Central memory CD8-positive, alpha-beta T cell (primary cell): ENCODE results near the gene TBC1D7.

Experiments
- ATAC-seq: fragments of 150-1000 bp; cut with Tn5 transposase; replicated peaks from 2 replicates; pipeline ENCODE4 v1.10.0; 2022; ENCODE audit warnings: mild to moderate bottlenecking, moderate FRiP score, moderate number of reproducible peaks; ENCODE audit not compliant: poor library complexity, severe bottlenecking; ENCODE audit errors: extremely low read depth
- DNase-seq, 2 donors: peaks; one replicate each; pipeline ENCODE4 v3.0.0; 2021; ENCODE audit warnings: low spot score in 2 of 2
- H3K27ac Mint-ChIP-seq: one replicate; pipeline ENCODE4 v1.8.0; 2022; ENCODE audit warnings: low read depth, mild to moderate bottlenecking, moderate library complexity, mixed read lengths
- H3K27me3 Mint-ChIP-seq: one replicate; pipeline ENCODE4 v1.8.0; 2022; ENCODE audit warnings: mixed read lengths
- H3K36me3 Mint-ChIP-seq: one replicate; pipeline ENCODE4 v1.8.0; 2022; ENCODE audit warnings: mild to moderate bottlenecking, moderate library complexity, mixed read lengths; ENCODE audit not compliant: insufficient read depth
- H3K4me1 Mint-ChIP-seq: one replicate; pipeline ENCODE4 v1.8.0; 2022; ENCODE audit warnings: mixed read lengths
- H3K4me3 Mint-ChIP-seq: one replicate; pipeline ENCODE4 v1.8.0; 2022; ENCODE audit warnings: mild to moderate bottlenecking, moderate library complexity, mixed read lengths
- H3K9me3 Mint-ChIP-seq: one replicate; pipeline ENCODE4 v1.8.0; 2022; ENCODE audit warnings: mixed read lengths

Gene TBC1D7

DNA sequence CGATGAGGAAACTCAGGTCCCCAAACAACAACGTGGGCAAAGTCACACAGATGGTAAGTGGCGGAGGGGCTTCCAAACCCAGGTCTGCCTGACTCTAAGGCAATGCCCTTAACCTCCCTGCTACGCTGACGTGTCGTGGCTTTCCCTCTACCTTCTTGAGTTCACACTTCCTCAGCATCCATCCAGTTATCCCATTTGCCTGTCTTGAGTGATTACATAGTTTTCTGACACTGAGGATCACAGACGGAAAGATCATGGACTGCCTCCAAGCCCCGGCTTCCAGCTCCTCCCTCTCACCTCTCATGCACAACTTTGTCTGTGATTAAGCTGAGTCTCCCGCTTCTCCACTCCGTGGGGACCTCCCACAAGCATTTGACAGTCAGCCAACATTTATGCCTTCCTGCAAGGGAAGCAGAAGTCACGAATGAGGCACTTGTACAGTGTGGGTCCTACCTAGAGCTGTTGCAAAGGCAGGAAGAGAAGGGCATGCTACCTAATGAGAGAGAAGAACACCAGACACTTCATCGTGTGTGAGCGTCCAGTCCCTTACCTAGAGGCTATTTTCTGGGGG, 33.8 kb downstream of the TBC1D7 start:
- ATAC-seq, result no peak
- peaks cover 16% of the 10 kb centered on the region for H3K36me3 Mint-ChIP-seq
- H3K27me3 Mint-ChIP-seq, result no peaks in the 10 kb centered on the region
- no peak overlapping the region for H3K4me3 Mint-ChIP-seq
- no peaks in the 10 kb centered on the region for H3K9me3 Mint-ChIP-seq
- no peaks in the 10 kb centered on the region for H3K4me1 Mint-ChIP-seq
- no peak overlapping the region for H3K27ac Mint-ChIP-seq
- no peak for DNase-seq

DNA sequence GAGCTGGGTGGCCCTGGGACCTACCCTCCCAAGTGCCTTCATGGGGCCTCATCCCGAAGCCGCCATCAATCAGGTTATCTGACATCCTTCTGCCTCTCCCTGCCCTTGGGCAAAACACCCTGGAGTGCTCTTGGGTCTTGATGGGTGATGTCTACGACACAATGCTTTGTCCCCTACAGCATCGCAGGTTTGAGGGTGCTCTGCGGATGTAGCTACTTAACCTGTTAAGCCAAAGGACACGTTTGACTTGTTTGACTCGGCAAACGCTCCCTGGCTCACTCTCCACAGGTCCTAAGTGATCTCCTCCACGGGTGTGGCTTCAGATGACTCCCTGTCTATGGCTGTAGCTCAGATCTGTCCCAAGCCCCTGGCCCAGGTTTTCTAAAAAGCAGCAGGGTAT, 35.6 kb downstream of the TBC1D7 start:
- Mint-ChIP-seq H3K27ac (no peak overlapping the region), H3K36me3 (peaks cover 14% of the 10 kb centered on the region), H3K27me3 (no peaks in the 10 kb centered on the region), H3K4me1 (no peaks in the 10 kb centered on the region), H3K9me3 (no peaks in the 10 kb centered on the region), H3K4me3 (no peak overlapping the region)
- no peak for ATAC-seq
- DNase-seq, result no peak

DNA sequence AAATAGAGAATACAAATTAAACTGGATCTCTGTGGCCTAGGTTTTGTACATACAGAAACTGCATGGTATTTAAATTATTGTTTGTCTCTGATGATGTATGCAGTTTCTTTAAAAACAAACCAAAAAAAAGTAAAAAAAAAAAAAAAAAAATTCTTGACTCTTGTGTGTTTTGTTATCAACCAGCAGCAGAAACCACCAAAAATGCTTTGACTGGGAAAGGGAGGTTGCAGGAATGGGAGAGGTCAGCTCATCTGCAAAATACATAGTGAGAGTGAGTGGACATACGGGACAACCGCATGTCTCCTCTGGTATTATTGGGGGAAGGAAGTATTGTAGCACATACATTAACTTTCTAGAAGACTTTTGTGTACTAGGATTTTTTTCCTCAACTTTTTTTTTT, 38.0 kb downstream of the TBC1D7 start:
- Mint-ChIP-seq H3K9me3 (peaks cover 5% of the 10 kb centered on the region), H3K27me3 (no peaks in the 10 kb centered on the region), H3K4me1 (no peaks in the 10 kb centered on the region), H3K4me3 (no peak overlapping the region), H3K27ac (no peak overlapping the region), H3K36me3 (peaks cover 11% of the 10 kb centered on the region)
- no peak for DNase-seq
- no peak for ATAC-seq

DNA sequence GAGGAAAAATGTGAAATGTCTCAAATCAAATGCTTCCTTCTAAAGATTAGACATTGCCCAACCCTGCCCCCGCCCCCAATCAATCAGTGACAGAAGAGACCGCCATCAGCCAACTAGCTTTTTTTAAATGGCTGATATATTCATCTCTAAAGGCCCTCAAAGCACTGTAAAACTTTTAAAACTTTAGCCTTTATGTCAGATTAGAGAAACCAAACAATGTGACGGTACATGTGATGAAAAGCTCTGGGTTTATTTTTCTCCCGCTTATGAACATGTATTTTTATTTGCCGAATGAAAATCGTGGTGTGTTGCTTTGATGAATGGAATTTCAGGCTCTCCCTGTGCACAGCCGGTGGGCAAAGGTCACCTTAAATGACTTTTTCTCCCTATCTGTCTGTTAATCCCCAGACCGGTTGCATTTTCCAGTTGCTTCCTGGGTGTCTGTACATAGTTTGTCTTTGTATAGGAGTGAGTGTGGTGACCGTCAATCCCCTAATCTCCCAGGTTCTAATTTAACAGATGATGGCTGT, 38.5 kb downstream of the TBC1D7 start:
- H3K4me3 Mint-ChIP-seq, result no peak overlapping the region
- DNase-seq (no peak), ATAC-seq (no peak)
- H3K36me3 Mint-ChIP-seq, result peaks cover 8% of the 10 kb centered on the region
- no peaks in the 10 kb centered on the region for H3K27me3 Mint-ChIP-seq
- peaks cover 5% of the 10 kb centered on the region for H3K9me3 Mint-ChIP-seq
- H3K4me1 Mint-ChIP-seq, result no peaks in the 10 kb centered on the region
- H3K27ac Mint-ChIP-seq, result no peak overlapping the region

DNA sequence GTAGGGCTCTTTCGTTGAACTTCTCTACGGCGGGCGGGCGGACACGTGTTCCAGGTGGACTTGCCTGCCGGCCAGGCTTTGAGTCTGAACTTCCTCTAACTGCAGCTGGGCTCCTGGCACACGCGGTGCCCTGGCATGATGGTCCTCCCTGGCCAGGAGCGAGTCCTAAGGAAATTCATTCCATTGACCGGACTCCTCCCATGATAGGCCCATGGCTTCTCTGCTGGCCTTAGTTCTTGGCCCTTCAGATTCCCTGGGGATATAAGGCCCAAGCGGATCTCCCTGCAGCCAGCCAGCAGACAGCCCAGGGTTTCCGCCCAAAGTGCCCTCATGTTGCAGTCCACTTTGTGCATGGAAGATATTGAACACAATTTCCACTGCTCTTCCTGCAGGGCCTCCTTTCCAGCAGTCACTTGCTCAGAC, 39.4 kb downstream of the TBC1D7 start:
- no peak for DNase-seq
- ATAC-seq, result no peak
- no peaks in the 10 kb centered on the region for H3K27me3 Mint-ChIP-seq
- peaks cover 5% of the 10 kb centered on the region for H3K9me3 Mint-ChIP-seq
- no peak overlapping the region for H3K4me3 Mint-ChIP-seq
- H3K27ac Mint-ChIP-seq, result no peak overlapping the region
- H3K36me3 Mint-ChIP-seq, result peaks cover 4% of the 10 kb centered on the region
- H3K4me1 Mint-ChIP-seq, result no peaks in the 10 kb centered on the region

DNA sequence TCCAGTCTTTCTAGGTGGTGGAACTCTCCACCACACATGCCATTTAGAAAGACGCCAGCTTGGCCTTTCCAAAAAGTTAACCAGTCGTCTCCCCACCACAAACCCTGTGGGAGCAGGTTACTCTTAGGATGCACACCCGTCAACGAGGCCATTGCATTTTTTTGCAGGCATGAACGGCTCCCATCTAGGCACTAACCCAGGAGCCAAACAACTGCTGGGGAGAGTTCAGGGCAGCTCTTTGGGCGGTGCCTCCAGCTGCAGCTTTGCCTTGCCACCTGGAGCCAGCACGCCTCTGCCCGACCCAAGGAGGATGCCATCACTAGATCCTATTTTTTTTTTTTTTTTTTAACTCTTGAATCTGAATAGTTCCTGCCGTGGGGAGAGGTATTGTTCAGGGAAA, 39.9 kb downstream of the TBC1D7 start:
- no peak for DNase-seq
- Mint-ChIP-seq H3K27me3 (no peaks in the 10 kb centered on the region), H3K4me3 (no peak overlapping the region), H3K4me1 (no peaks in the 10 kb centered on the region), H3K9me3 (peaks cover 5% of the 10 kb centered on the region), H3K36me3 (peaks cover 1% of the 10 kb centered on the region), H3K27ac (no peak overlapping the region)
- ATAC-seq, result no peak

DNA sequence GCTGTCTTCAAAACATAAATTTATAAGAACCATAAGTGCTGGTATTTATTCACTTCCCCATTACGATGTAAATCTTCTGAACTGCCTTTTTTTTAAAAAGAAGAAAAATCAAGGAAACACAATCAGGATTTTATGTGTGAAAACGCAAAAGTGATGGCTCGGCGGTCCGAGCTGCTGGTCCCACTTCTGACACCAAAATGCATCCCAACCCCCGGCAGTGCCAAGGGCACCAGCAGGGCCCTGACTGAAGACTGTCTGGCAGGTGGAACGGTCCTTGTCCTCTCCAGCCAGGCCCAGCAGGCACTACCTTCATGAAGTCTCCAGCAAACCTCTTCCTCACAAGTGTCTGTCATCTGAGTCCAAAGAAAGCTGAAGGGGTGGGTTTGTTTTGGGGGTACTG, 41.2 kb downstream of the TBC1D7 start:
- Mint-ChIP-seq H3K4me3 (no peak overlapping the region), H3K4me1 (no peaks in the 10 kb centered on the region), H3K27me3 (no peaks in the 10 kb centered on the region), H3K36me3 (peaks cover 3% of the 10 kb centered on the region), H3K9me3 (peaks cover 5% of the 10 kb centered on the region), H3K27ac (no peak overlapping the region)
- ATAC-seq (no peak), DNase-seq (no peak)

DNA sequence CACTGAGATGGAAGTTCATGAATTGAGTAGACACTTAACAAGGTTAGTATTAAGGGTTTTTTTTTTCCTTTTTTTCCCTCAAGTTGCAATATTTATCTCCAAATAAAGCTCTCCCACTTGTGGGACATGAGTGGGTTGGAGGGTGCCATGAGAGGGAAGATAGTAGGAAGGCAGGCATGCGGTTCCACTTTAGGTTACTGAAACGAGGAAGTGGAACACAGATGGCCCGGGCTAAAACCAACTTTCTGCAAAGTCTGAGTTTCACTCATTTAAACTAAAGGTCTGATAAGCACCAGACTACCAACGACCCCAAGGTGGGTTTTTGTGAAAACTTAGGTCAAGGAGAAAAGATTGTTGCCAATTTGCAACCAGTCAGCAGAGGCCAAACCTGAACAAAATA, 42.2 kb downstream of the TBC1D7 start:
- no peak overlapping the region for H3K4me3 Mint-ChIP-seq
- ATAC-seq, result no peak

DNA sequence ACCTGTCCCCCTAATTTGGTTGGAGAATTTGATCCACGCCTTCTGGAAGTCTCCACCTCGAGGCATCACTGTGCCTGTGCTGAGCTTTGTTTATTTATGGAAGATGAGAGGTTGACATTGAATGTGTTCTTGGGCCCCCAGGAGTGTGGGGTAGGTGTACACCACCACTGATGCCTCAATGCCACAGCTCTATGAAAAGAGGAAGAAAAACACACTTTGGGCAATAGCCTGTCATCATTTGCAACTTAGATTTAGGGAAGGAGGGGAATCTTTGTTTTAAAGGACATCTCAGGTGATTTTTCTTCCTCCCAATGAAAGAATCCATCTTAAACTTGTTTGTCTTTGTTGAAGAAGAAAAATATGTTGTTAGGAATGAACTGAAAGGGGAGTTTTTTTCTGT, 42.6 kb downstream of the TBC1D7 start:
- ATAC-seq (no peak), DNase-seq (no peak)
- Mint-ChIP-seq H3K4me1 (no peaks in the 10 kb centered on the region), H3K27me3 (no peaks in the 10 kb centered on the region), H3K4me3 (no peak overlapping the region), H3K9me3 (peaks cover 5% of the 10 kb centered on the region), H3K27ac (no peak overlapping the region), H3K36me3 (peaks cover 2% of the 10 kb centered on the region)

More for the DNA sequence above, 42.2 kb downstream of the TBC1D7 start:
- H3K27me3 Mint-ChIP-seq, result no peaks in the 10 kb centered on the region
- peaks cover 2% of the 10 kb centered on the region for H3K36me3 Mint-ChIP-seq
- no peaks in the 10 kb centered on the region for H3K4me1 Mint-ChIP-seq
- H3K9me3 Mint-ChIP-seq, result peaks cover 5% of the 10 kb centered on the region
- no peak for DNase-seq
- no peak overlapping the region for H3K27ac Mint-ChIP-seq

DNA sequence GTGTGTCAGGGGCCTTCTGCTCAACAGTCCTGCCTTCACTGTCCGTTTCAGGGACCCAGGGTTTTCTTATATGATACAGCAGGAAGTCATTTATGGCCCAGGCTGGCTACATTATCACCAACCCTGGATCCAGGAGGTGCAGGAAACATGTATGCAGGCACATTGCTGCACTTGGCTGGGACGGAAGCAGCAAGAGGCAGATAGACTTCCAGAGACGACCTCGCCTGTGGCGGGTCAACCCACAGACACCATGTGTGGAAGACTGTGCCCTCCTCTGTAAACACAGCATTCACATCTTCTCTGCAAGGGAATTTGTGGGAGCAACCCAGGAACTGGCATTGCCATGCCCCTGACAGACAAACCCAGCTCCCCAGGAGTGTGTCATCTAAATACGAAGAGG, 43.7 kb downstream of the TBC1D7 start:
- DNase-seq (no peak), ATAC-seq (no peak)
- no peaks in the 10 kb centered on the region for H3K27me3 Mint-ChIP-seq
- H3K27ac Mint-ChIP-seq, result no peak overlapping the region
- no peaks in the 10 kb centered on the region for H3K4me1 Mint-ChIP-seq
- peaks cover 3% of the 10 kb centered on the region for H3K36me3 Mint-ChIP-seq
- peaks cover 5% of the 10 kb centered on the region for H3K9me3 Mint-ChIP-seq
- no peak overlapping the region for H3K4me3 Mint-ChIP-seq

DNA sequence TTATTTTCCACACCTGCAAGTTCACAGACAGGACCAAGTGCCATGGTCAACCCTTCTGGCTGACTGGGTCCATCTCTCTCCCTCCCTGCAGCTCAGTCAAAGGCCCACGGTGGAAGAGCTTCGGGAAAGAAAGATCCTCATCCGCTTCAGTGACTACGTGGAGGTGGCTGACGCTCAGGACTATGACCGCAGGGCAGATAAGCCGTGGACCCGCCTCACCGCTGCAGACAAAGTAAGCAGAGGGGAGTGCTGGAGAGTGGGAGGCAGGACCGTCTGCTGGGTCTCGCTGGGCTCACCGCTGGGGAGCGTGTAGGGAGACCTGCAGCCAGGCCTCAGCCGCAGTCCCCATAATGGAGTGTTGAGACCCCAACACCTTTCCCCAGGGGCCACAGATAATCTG, 45.0 kb downstream of the TBC1D7 start:
- Mint-ChIP-seq H3K4me1 (no peaks in the 10 kb centered on the region), H3K27ac (peak overlapping the region; percentile 36), H3K36me3 (peaks cover 3% of the 10 kb centered on the region), H3K9me3 (peaks cover 5% of the 10 kb centered on the region), H3K4me3 (no peak overlapping the region), H3K27me3 (no peaks in the 10 kb centered on the region)
- DNase-seq (no peak), ATAC-seq (no peak)

DNA sequence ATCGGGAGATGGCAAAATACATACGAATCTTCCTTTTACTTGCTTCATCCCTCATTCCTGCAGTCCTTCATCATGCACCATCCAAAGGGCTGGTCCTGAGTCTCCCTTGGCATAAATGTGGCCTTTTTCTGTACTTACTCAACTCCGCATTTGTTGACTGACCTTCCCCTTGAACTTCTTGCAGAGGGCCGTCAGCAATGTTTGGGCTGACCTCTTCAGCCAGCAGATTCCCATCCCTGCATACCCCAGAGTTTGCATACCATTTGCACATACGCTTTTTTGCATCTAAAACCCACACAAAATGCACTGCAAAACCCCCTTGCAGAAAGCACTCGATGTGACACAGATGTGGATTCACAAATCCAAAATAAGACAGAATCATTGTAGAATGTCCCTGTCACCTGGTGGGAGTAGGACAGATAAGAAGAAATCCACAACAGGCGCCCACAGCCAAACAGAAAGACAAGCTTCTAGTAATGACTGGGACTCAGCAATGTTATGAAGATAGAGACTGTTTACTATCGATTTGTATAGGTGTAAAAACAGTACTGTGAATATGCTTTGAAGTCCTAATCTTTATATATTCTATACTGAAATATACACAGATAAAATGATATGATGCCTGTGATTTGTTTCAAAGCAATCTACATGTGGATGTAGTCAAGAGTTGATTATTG, 45.8 kb downstream of the TBC1D7 start:
- Mint-ChIP-seq H3K4me1 (no peaks in the 10 kb centered on the region), H3K27ac (peak overlapping the region; percentile 36), H3K27me3 (no peaks in the 10 kb centered on the region), H3K4me3 (no peak overlapping the region), H3K9me3 (peaks cover 5% of the 10 kb centered on the region), H3K36me3 (peaks cover 3% of the 10 kb centered on the region)
- no peak for DNase-seq
- no peak for ATAC-seq

DNA sequence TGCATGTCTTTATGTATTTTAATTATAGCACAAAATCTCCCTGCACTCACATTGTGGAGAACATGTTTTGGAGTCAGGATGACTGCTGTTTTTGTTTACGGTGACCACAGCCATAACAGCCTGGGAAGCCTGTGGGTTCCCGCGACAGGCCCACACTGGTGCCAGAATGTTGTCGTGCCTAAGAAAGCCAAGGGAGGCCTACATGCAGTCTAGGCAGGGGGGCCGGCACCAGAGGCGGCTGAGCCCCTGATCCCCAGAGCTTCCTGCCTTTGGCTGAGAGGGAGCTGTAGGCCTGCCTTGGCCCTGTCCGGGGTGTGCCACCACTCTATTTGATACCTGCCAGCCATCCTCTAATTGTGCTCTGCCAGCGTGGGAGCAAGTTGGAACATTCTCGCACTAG, 46.7 kb downstream of the TBC1D7 start:
- peaks cover 3% of the 10 kb centered on the region for H3K36me3 Mint-ChIP-seq
- H3K9me3 Mint-ChIP-seq, result peaks cover 5% of the 10 kb centered on the region
- no peaks in the 10 kb centered on the region for H3K27me3 Mint-ChIP-seq
- ATAC-seq (no peak), DNase-seq (no peak)
- H3K4me1 Mint-ChIP-seq, result no peaks in the 10 kb centered on the region
- H3K27ac Mint-ChIP-seq, result no peak overlapping the region
- H3K4me3 Mint-ChIP-seq, result no peak overlapping the region
